ENCODE data around the gene NFIX. TPM values are rescaled to one million over a fixed set of nuclear protein-coding genes. Genes with fewer than 3 reads are reported as not detected.

The NFIX gene
- total and polyA plus RNA-seq, 7 donors: 22.2 to 347 (median 220) TPM

DNA sequence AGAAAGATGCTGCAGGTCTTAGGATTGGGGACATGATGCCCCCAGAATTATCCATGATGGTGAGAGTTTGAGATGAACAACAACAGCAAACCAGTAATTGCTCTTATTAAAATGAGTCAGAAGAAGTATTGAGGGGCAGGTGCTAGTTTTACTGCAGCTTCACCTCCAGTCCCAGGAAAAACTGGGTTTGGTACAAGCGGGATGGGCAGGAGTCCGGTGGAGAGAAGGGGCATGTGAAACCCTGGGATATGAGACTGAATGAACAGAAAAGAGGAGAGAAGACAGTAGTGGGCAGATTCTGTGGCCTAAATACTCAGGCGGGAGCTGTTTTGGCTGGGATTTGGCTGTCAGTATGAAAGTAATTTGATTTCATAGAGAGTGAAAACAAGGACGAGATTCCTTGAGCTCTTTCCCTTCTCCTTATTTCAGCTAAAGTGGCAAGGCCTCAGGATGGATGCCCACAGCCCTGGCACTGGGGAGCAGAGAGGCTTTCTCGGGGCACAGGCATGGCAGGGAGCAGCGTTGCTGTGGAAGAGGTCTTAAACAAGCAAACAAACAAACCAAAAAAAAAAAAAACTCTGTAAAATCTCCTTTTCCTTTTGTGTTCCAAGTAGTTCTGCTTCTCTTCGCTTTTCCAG is 30.7 kb downstream of the NFIX start:
- DNase-seq: no peak
- Histone ChIP-seq H3K36me3 (ENCODE audit: insufficient read depth in 1 of 2, low read depth in 1 of 2) (peaks cover 0 to 17% of the 10 kb centered on the region in 2 donors), H3K27ac (peak overlapping the region; percentile 99), H3K4me3 (peak overlapping the region; percentile 64), H3K27me3 (ENCODE audit: insufficient read depth in 3 of 3, low read length in 2 of 3) (no peaks in the 10 kb centered on the region), H3K4me1 (peaks cover 89% of the 10 kb centered on the region), H3K9me3 (no peaks in the 10 kb centered on the region)
- 23 to 37% (median 35%) methylated on average over 7 of the region's 7 CpGs for WGBS, 3 donors
- no peak for TF ChIP-seq CTCF (IDR thresholded peaks at IDR 0.05)
- intact Hi-C loops (cut with DNase I): loop anchor here in 1 of 2 donors (5.0 kb wide), 1 partner anchor 36 kb away; no protein-coding TSS in a partner anchor
- ATAC-seq: no peak

DNA sequence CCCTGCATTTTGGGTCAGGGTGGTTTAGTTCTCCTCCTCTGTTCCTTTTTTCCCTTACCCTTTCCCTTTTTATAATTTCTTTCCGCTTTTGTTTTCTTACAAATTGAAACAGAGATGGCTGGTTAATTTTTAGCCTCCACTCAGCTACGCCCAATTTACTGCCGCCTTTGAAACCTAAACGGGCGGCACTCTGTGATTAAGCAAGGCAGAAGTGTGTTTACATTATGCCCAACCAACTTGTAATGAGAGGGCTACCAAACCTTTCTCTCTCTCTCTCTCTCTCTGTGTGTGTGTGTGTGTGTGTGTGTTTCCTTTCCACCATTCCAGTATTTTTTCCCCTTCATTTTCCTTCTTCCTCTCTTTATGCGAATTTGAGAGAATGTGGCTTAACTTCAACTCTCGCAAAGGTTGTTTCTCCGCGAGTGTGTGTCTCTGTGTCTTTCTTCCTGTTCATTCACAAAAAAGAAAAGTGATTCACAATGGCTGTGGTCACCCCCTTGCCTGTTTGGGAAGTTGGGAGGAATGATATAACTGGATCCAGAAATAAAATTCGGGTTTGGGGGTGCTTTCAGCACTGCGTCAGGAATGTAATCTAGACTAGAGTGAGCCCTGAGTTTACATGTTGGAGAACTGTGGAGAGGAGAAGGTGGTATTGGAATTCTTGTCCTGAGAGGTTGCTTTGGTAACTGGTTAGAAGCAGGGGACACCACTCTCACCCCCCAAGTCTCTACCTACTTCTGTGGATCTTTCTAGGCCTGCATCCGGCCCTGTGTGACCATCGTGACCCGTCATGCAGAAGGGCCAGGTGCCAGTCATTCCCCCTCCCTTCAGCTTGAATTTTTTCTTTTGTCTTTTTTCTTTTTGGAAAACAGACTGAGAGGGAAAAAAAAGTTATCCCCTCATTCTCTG is 31.4 kb downstream of the NFIX start:
- WGBS, 3 donors: 20 to 41% (median 27%) methylated on average over 14 of the region's 14 CpGs
- H3K4me1 ChIP-seq: peaks cover 89% of the 10 kb centered on the region
- peak overlapping the region; percentile 99 for H3K27ac ChIP-seq
- H3K27me3 ChIP-seq (ENCODE audit: insufficient read depth in 3 of 3, low read length in 2 of 3): no peaks in the 10 kb centered on the region
- intact Hi-C loops (cut with DNase I): loop anchor here in 1 of 2 donors (5.0 kb wide), 1 partner anchor 36 kb away; no protein-coding TSS in a partner anchor
- ATAC-seq (peak in 2 of 4 donors; percentile 18 to 19), DNase-seq (no peak)
- peak overlapping the region; percentile 64 for H3K4me3 ChIP-seq
- H3K9me3 ChIP-seq: no peaks in the 10 kb centered on the region
- peaks cover 0 to 17% of the 10 kb centered on the region in 2 donors for H3K36me3 ChIP-seq (ENCODE audit: insufficient read depth in 1 of 2, low read depth in 1 of 2)
- TF ChIP-seq CTCF (IDR thresholded peaks at IDR 0.05): no peak

DNA sequence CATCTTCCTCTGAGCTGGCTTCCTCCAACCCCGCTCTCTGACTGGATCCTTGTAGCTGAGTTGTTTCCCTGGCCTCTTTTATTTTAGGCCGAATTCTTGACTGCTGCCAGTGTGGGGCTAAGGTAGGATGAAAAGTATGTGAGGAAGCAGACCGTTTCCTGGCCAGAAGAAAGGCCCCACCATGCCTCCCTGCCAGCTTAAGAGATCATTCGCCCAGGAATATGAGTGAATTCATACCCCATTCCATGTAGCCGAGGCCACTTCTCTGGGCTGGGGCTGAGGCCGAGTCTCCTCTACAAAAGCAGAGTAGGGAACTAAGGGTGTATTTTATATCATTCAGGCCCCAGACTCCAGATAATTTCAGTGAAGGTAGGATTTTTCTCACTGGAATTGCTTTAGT is 32.3 kb downstream of the NFIX start:
- intact Hi-C loops (cut with DNase I): loop anchor here in 1 of 2 donors (5.0 kb wide), 1 partner anchor 35 kb away; no protein-coding TSS in a partner anchor
- Histone ChIP-seq H3K4me3 (peak overlapping the region; percentile 64), H3K27me3 (ENCODE audit: insufficient read depth in 3 of 3, low read length in 2 of 3) (no peaks in the 10 kb centered on the region), H3K9me3 (no peaks in the 10 kb centered on the region), H3K4me1 (peaks cover 91% of the 10 kb centered on the region), H3K36me3 (ENCODE audit: insufficient read depth in 1 of 2, low read depth in 1 of 2) (peaks cover 0 to 17% of the 10 kb centered on the region in 2 donors), H3K27ac (peak overlapping the region; percentile 99)
- ATAC-seq: no peak
- WGBS, 3 donors: 37 to 66% (median 37%) methylated on average over 6 of the region's 6 CpGs
- no peak for TF ChIP-seq CTCF (IDR thresholded peaks at IDR 0.05)
- no peak for DNase-seq

DNA sequence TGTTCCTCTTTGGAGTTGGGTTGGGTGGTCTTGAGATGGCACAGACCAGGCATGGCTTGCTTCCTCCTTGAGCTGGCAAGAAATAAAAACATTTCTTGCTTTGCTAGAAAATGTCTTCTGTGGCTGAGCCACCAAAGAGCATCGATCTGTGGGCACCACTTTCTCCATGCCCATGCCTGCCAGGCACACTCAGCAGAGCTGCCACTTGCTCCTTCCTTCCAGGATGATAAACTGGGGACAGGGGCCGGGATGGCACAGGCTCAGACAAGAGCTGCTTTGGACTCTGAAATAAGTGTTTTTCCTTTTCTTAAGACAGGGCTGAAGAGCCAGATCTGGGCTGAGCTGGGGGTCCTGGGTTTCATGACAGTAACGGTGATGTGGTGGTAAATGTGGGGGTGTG is 32.8 kb downstream of the NFIX start:
- Histone ChIP-seq H3K4me1 (peaks cover 94% of the 10 kb centered on the region), H3K9me3 (no peaks in the 10 kb centered on the region), H3K27me3 (ENCODE audit: insufficient read depth in 3 of 3, low read length in 2 of 3) (no peaks in the 10 kb centered on the region), H3K36me3 (ENCODE audit: insufficient read depth in 1 of 2, low read depth in 1 of 2) (peaks cover 0 to 17% of the 10 kb centered on the region in 2 donors), H3K27ac (peak overlapping the region; percentile 99), H3K4me3 (peak overlapping the region; percentile 64)
- WGBS, 3 donors: 41 to 66% (median 43%) methylated on average over 3 of the region's 3 CpGs
- TF ChIP-seq CTCF (IDR thresholded peaks at IDR 0.05): no peak
- ATAC-seq (no peak), DNase-seq (no peak)
- intact Hi-C loops (cut with DNase I): loop anchor here in 1 of 2 donors (5.0 kb wide), 1 partner anchor 34 kb away; no protein-coding TSS in a partner anchor

Data from psoas muscle (tissue), 8 donors.